GM12878 (cell line): Measurements from ENCODE around the gene CFAP99. TPM values are rescaled to one million over a fixed set of nuclear protein-coding genes. Genes with fewer than 3 reads are reported as not detected.

Experiments used
- BACH1 ChIP-seq: fragments of 450-650 bp; IDR thresholded peaks from 2 replicates; pipeline ENCODE4 v1.6.1; 2017; ENCODE audit warnings: mild to moderate bottlenecking, borderline replicate concordance
- BCL3 ChIP-seq: IDR thresholded peaks from 2 replicates; pipeline ENCODE4 v1.6.1; 2011; ENCODE audit warnings: borderline replicate concordance, low read depth, mild to moderate bottlenecking, moderate library complexity, low read length; ENCODE audit not compliant: insufficient read depth, poor library complexity, severe bottlenecking
- BMI1 ChIP-seq: fragments of 450-650 bp; IDR thresholded peaks from 2 replicates; pipeline ENCODE4 v1.6.1; 2016; ENCODE audit warnings: mild to moderate bottlenecking, moderate library complexity, borderline replicate concordance
- CREB1 ChIP-seq: IDR thresholded peaks from 2 replicates; pipeline ENCODE4 v1.6.1; 2012; ENCODE audit warnings: low read depth, mild to moderate bottlenecking, inconsistent platforms
- EED ChIP-seq: sonication (generic); IDR thresholded peaks from 2 replicates; pipeline ENCODE4 v1.6.1; 2016; ENCODE audit warnings: antibody characterized with exemption, low read depth
- EGR1 ChIP-seq, 2 experiments: IDR thresholded peaks; 1 replicate in 1 of 2; 2 replicates in 1 of 2; pipeline ENCODE4 v1.6.1; 2011 to 2012; ENCODE audit warnings: low read depth in 2 of 2, low read length in 2 of 2, borderline replicate concordance in 1 of 2, mild to moderate bottlenecking in 1 of 2, moderate library complexity in 1 of 2
- HCFC1 ChIP-seq: fragments of 150-350 bp; IDR thresholded peaks from 2 replicates; pipeline ENCODE4 v1.6.1; 2014; ENCODE audit warnings: low read length
- IKZF2 ChIP-seq, 2 experiments: fragments of 450-650 bp; IDR thresholded peaks; 2 replicates each; pipeline ENCODE4 v1.6.1; 2017; ENCODE audit warnings: mild to moderate bottlenecking in 2 of 2, moderate library complexity in 2 of 2
- MTA3 ChIP-seq: IDR thresholded peaks from 2 replicates; pipeline ENCODE4 v1.6.1; 2012; ENCODE audit warnings: low read length, inconsistent platforms, borderline replicate concordance
- NR2C2 ChIP-seq: IDR thresholded peaks from 2 replicates; pipeline ENCODE4 v1.6.1; 2011; ENCODE audit warnings: borderline replicate concordance, low read depth; ENCODE audit not compliant: control insufficient read depth, insufficient read length
- POU2F2 ChIP-seq: IDR thresholded peaks from 3 replicates; pipeline ENCODE4 v1.6.1; 2011; ENCODE audit warnings: low read depth, mild to moderate bottlenecking, low read length, borderline replicate concordance
- RELB ChIP-seq: fragments of 450-650 bp; IDR thresholded peaks from 2 replicates; pipeline ENCODE4 v1.6.1; 2017; ENCODE audit warnings: low read depth, mild to moderate bottlenecking, moderate library complexity
- RFX5 ChIP-seq: IDR thresholded peaks from 2 replicates; pipeline ENCODE4 v1.6.1; 2011; ENCODE audit warnings: low read depth, low read length, improper control_type of control experiment
- SMAD5 ChIP-seq: IDR thresholded peaks from 2 replicates; pipeline ENCODE4 v1.6.1; 2016; ENCODE audit warnings: antibody characterized with exemption, low read depth
- SPI1 ChIP-seq: IDR thresholded peaks from 2 replicates; pipeline ENCODE4 v1.6.1; 2011; ENCODE audit warnings: low read depth, mild to moderate bottlenecking, low read length, moderate library complexity, borderline replicate concordance; ENCODE audit not compliant: insufficient read depth
- SREBF2 ChIP-seq: IDR thresholded peaks from 2 replicates; pipeline ENCODE4 v1.6.1; 2012; ENCODE audit warnings: mild to moderate bottlenecking, low read length
- TBL1XR1 ChIP-seq: IDR thresholded peaks from 2 replicates; pipeline ENCODE4 v1.6.1; 2012; ENCODE audit warnings: low read depth, low read length, improper control_type of control experiment
- YY1 ChIP-seq: IDR thresholded peaks from 2 replicates; pipeline ENCODE4 v1.6.1; 2011; ENCODE audit warnings: low read depth, mild to moderate bottlenecking, low read length
- polyA plus RNA-seq, 11 experiments: library from polyadenylated mRNA; depleted of rRNA in 4 of 11; unstranded in 6 of 11; stranded (reverse) in 5 of 11; fragments of >200 nt; fragmentation: Nextera tagmentation in 4 of 11; fragmentation: Illumina TruSeq in 1 of 11; extraction: Ambion mirVana in 4 of 11; extraction: Trizol in 1 of 11; gene quantifications; 1 replicate in 1 of 11; 2 replicates in 10 of 11; pipeline versions ENCODE4 v1.2.1 to v1.2.3, GENCODE V29; 2011 to 2016; ENCODE audit warnings: inconsistent platforms in 2 of 11, missing spikeins in 2 of 11, low read depth in 1 of 11
- total RNA-seq, 4 experiments: library from RNA; depleted of rRNA in 3 of 4; stranded (reverse); fragments of >200 nt in 3 of 4; fragmentation: Illumina TruSeq in 1 of 4; extraction: Trizol in 1 of 4; gene quantifications; 2 replicates each; pipeline versions ENCODE4 v1.2.1 to v1.2.3, GENCODE V29; 2013 to 2021
- TF ChIP-seq, protein P1 (sequence below): fragments of 450-650 bp; IDR thresholded peaks from 2 replicates; pipeline ENCODE4 v1.6.1; 2017; ENCODE audit warnings: mild to moderate bottlenecking, low read depth, inconsistent platforms; ENCODE audit not compliant: poor library complexity, severe bottlenecking
- TF ChIP-seq, protein P2 (sequence below): IDR thresholded peaks from 2 replicates; pipeline ENCODE4 v1.6.1; 2012; ENCODE audit warnings: low read depth, low read length, improper control_type of control experiment
- TF ChIP-seq, protein P3 (sequence below): fragments of 450-650 bp; IDR thresholded peaks from 2 replicates; pipeline ENCODE4 v1.6.1; 2018; ENCODE audit warnings: borderline replicate concordance, mild to moderate bottlenecking; ENCODE audit not compliant: partially characterized antibody

CFAP99 gene
- total and polyA plus RNA-seq, 10 of the 15 experiments (the other 5 are each of a cell fraction or from before 2014, with no cell fraction given): not detected

DNA sequence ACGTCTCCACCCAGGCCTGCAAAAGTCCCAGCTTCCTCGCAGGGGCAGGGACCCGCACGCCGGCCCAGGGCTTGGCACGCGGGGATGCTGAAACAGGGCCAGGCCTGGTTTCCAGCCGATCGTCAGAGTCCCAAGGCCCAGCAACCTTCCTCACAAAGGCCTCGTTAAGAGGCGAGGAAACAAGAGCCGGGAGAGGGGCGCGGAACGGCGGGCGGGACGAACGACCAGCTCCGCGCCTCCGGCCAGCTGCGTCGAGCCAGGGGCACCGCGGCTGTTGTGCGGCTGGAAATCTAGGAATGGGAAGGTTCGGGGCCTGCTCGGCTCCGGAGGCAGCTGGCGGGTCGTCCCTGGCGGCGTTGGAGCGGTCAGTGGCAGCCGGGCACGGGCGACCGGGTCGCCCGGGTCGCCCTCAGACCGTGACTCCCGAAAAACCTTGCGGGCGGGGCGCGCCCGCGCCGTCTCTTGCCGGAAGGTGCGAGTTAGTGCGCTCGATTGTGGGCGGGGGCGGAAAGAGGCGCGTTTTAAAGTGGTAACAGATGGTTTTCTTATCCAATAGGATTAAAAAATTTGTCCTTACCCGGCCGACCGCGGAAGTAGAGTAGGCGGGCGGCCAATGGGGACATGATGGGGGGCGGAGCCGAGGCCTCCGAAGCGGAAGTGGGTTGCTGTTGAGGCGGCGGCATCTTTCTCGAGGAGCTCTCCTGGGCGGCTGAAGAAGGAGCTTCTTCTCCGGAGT, 49.9 kb downstream of the CFAP99 start, which contains the start of gene RNF4 (continued):
- TF ChIP-seq, protein P1, sequence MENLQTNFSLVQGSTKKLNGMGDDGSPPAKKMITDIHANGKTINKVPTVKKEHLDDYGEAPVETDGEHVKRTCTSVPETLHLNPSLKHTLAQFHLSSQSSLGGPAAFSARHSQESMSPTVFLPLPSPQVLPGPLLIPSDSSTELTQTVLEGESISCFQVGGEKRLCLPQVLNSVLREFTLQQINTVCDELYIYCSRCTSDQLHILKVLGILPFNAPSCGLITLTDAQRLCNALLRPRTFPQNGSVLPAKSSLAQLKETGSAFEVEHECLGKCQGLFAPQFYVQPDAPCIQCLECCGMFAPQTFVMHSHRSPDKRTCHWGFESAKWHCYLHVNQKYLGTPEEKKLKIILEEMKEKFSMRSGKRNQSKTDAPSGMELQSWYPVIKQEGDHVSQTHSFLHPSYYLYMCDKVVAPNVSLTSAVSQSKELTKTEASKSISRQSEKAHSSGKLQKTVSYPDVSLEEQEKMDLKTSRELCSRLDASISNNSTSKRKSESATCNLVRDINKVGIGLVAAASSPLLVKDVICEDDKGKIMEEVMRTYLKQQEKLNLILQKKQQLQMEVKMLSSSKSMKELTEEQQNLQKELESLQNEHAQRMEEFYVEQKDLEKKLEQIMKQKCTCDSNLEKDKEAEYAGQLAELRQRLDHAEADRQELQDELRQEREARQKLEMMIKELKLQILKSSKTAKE: no peak
- TF ChIP-seq MTA3 (no peak), BACH1 (peak; percentile 32; the same call in 1 of the 2 replicates), POU2F2 (peak; percentile 62; the same call in 1 of the 3 replicates), NR2C2 (no peak), IKZF2 (IDR thresholded peaks at IDR 0.05) (peak in 1 of 2 experiments; percentile 37; a peak in 2 of 4 replicates), YY1 (peak; percentile 75), RFX5 (0 out of 2 replicates have a peak, but pooled peaks have one; percentile 26), CREB1 (peak; percentile 82), BMI1 (no peak), RELB (no peak), EGR1 (IDR thresholded peaks at IDR 0.05; ENCODE audit: borderline replicate concordance in 1 of 2, low read depth in 2 of 2, low read length in 2 of 2) (peak in 1 of 2 experiments; percentile 87; a peak in 2 of 3 replicates), BCL3 (no peak), HCFC1 (no peak), SMAD5 (peak; percentile 52; the same call in 1 of the 2 replicates), TBL1XR1 (no peak), SREBF2 (no peak), SPI1 (peak; percentile 78), EED (0 out of 2 replicates have a peak, but pooled peaks have one; percentile 16)
- TF ChIP-seq, protein P2, sequence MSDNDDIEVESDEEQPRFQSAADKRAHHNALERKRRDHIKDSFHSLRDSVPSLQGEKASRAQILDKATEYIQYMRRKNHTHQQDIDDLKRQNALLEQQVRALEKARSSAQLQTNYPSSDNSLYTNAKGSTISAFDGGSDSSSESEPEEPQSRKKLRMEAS: no peak; the same call in none of the 2 replicates
- TF ChIP-seq, protein P3, sequence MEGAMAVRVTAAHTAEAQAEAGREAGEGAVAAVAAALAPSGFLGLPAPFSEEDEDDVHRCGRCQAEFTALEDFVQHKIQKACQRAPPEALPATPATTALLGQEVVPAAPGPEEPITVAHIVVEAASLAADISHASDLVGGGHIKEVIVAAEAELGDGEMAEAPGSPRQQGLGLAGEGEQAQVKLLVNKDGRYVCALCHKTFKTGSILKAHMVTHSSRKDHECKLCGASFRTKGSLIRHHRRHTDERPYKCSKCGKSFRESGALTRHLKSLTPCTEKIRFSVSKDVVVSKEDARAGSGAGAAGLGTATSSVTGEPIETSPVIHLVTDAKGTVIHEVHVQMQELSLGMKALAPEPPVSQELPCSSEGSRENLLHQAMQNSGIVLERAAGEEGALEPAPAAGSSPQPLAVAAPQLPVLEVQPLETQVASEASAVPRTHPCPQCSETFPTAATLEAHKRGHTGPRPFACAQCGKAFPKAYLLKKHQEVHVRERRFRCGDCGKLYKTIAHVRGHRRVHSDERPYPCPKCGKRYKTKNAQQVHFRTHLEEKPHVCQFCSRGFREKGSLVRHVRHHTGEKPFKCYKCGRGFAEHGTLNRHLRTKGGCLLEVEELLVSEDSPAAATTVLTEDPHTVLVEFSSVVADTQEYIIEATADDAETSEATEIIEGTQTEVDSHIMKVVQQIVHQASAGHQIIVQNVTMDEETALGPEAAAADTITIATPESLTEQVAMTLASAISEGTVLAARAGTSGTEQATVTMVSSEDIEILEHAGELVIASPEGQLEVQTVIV: peak; percentile 85
